ENCODE measurements around the gene TIAM2. TPM values are rescaled to one million over a fixed set of nuclear protein-coding genes. Genes with fewer than 3 reads are reported as not detected.
"Not testable (repeated sequence)": the region's sequence is repeated elsewhere in the genome, so short reads cannot be mapped to it uniquely, and the experiment has no call there.

The TIAM2 gene
- polyA plus RNA-seq, 4 donors, result 7.8 to 34.4 (median 17.3) TPM

- WGBS, 3 donors, result 84 to 89% (median 87%) methylated on average over 23 of the region's 23 CpGs
- FAIRE-seq, result no peak
- Histone ChIP-seq H3K36me3 (ENCODE audit: control insufficient read depth in 3 of 3, insufficient read depth in 2 of 3, low read depth in 1 of 3, low read length in 3 of 3) (peaks cover 0 to 30% (median 5%) of the 10 kb centered on the region in 3 donors), H3K27ac (ENCODE audit: low read depth in 1 of 3, low read length in 2 of 3) (no peak overlapping the region), H3K4me1 (ENCODE audit: control insufficient read depth in 3 of 3, insufficient read depth in 2 of 3, low read depth in 1 of 3, low read length in 2 of 3) (no peaks in the 10 kb centered on the region), H3K27me3 (ENCODE audit: control insufficient read depth in 3 of 3, insufficient read depth in 3 of 3, low read length in 3 of 3) (no peaks in the 10 kb centered on the region), H3K4me3 (ENCODE audit: low read depth in 1 of 3, low read length in 3 of 3) (no peak overlapping the region), H3K9me3 (ENCODE audit: control insufficient read depth in 2 of 2, insufficient read depth in 1 of 2, low read depth in 1 of 2, low read length in 1 of 2) (no peaks in the 10 kb centered on the region)
- DNase-seq, result no peak
These were observed 218.7 kb downstream of the TIAM2 start for GRCh38 chr6:155213611-155214372.

- no peaks in the 10 kb centered on the region for H3K27me3 ChIP-seq (ENCODE audit: control insufficient read depth in 3 of 3, insufficient read depth in 3 of 3, low read length in 3 of 3)
- DNase-seq (no peak), FAIRE-seq (no peak)
- H3K27ac ChIP-seq (ENCODE audit: low read depth in 1 of 3, low read length in 2 of 3), result no peak overlapping the region
- no peaks in the 10 kb centered on the region for H3K9me3 ChIP-seq (ENCODE audit: control insufficient read depth in 2 of 2, insufficient read depth in 1 of 2, low read depth in 1 of 2, low read length in 1 of 2)
- H3K4me3 ChIP-seq (ENCODE audit: low read depth in 1 of 3, low read length in 3 of 3), result no peak overlapping the region
- peaks cover 0 to 35% (median 6%) of the 10 kb centered on the region in 3 donors for H3K36me3 ChIP-seq (ENCODE audit: control insufficient read depth in 3 of 3, insufficient read depth in 2 of 3, low read depth in 1 of 3, low read length in 3 of 3)
- WGBS, 3 donors, result 83 to 91% (median 85%) methylated on average over 4 of the region's 4 CpGs
- no peaks in the 10 kb centered on the region for H3K4me1 ChIP-seq (ENCODE audit: control insufficient read depth in 3 of 3, insufficient read depth in 2 of 3, low read depth in 1 of 3, low read length in 2 of 3)
These were observed 220.8 kb downstream of the TIAM2 start for GRCh38 chr6:155215906-155216305.

- DNase-seq (no peak), FAIRE-seq (no peak)
- WGBS, 3 donors, result 74 to 84% (median 77%) methylated on average over 11 of the region's 11 CpGs
- H3K4me1 ChIP-seq (ENCODE audit: control insufficient read depth in 3 of 3, insufficient read depth in 2 of 3, low read depth in 1 of 3, low read length in 2 of 3), result no peaks in the 10 kb centered on the region
- H3K27me3 ChIP-seq (ENCODE audit: control insufficient read depth in 3 of 3, insufficient read depth in 3 of 3, low read length in 3 of 3), result no peaks in the 10 kb centered on the region
- no peaks in the 10 kb centered on the region for H3K9me3 ChIP-seq (ENCODE audit: control insufficient read depth in 2 of 2, insufficient read depth in 1 of 2, low read depth in 1 of 2, low read length in 1 of 2)
- H3K4me3 ChIP-seq (ENCODE audit: low read depth in 1 of 3, low read length in 3 of 3), result no peak overlapping the region
- peaks cover 0 to 35% (median 4%) of the 10 kb centered on the region in 3 donors for H3K36me3 ChIP-seq (ENCODE audit: control insufficient read depth in 3 of 3, insufficient read depth in 2 of 3, low read depth in 1 of 3, low read length in 3 of 3)
- no peak overlapping the region for H3K27ac ChIP-seq (ENCODE audit: low read depth in 1 of 3, low read length in 2 of 3)
These were observed 221.4 kb downstream of the TIAM2 start for GRCh38 chr6:155216312-155217046.

GRCh38 chr6:155218711-155219110, 223.6 kb downstream of the TIAM2 start:
- not testable (repeated sequence) for H3K9me3 ChIP-seq (ENCODE audit: control insufficient read depth in 2 of 2, insufficient read depth in 1 of 2, low read depth in 1 of 2, low read length in 1 of 2); H3K27ac ChIP-seq (ENCODE audit: low read depth in 1 of 3, low read length in 2 of 3); DNase-seq; H3K4me1 ChIP-seq (ENCODE audit: control insufficient read depth in 3 of 3, insufficient read depth in 2 of 3, low read depth in 1 of 3, low read length in 2 of 3); FAIRE-seq; H3K27me3 ChIP-seq (ENCODE audit: control insufficient read depth in 3 of 3, insufficient read depth in 3 of 3, low read length in 3 of 3); H3K4me3 ChIP-seq (ENCODE audit: low read depth in 1 of 3, low read length in 3 of 3)
- H3K36me3 ChIP-seq (ENCODE audit: control insufficient read depth in 3 of 3, insufficient read depth in 2 of 3, low read depth in 1 of 3, low read length in 3 of 3), result peaks cover 0 to 26% (median 2%) of the 10 kb centered on the region in 3 donors
- 93 to 94% (median 93%) methylated on average over 15 to 20 of the region's 20 CpGs for WGBS, 3 donors

GRCh38 chr6:155219299-155219698, 224.2 kb downstream of the TIAM2 start:
- H3K9me3 ChIP-seq (ENCODE audit: control insufficient read depth in 2 of 2, insufficient read depth in 1 of 2, low read depth in 1 of 2, low read length in 1 of 2), result no peaks in the 10 kb centered on the region
- no peaks in the 10 kb centered on the region for H3K27me3 ChIP-seq (ENCODE audit: control insufficient read depth in 3 of 3, insufficient read depth in 3 of 3, low read length in 3 of 3)
- H3K36me3 ChIP-seq (ENCODE audit: control insufficient read depth in 3 of 3, insufficient read depth in 2 of 3, low read depth in 1 of 3, low read length in 3 of 3), result peaks cover 0 to 22% (median 5%) of the 10 kb centered on the region in 3 donors
- peaks cover 0 to 9% (median 0%) of the 10 kb centered on the region in 3 donors for H3K4me1 ChIP-seq (ENCODE audit: control insufficient read depth in 3 of 3, insufficient read depth in 2 of 3, low read depth in 1 of 3, low read length in 2 of 3)
- no peak overlapping the region for H3K4me3 ChIP-seq (ENCODE audit: low read depth in 1 of 3, low read length in 3 of 3)
- no peak for FAIRE-seq
- 84 to 88% (median 87%) methylated on average over 7 of the region's 7 CpGs for WGBS, 3 donors
- no peak overlapping the region for H3K27ac ChIP-seq (ENCODE audit: low read depth in 1 of 3, low read length in 2 of 3)
- DNase-seq, result no peak

DNA sequence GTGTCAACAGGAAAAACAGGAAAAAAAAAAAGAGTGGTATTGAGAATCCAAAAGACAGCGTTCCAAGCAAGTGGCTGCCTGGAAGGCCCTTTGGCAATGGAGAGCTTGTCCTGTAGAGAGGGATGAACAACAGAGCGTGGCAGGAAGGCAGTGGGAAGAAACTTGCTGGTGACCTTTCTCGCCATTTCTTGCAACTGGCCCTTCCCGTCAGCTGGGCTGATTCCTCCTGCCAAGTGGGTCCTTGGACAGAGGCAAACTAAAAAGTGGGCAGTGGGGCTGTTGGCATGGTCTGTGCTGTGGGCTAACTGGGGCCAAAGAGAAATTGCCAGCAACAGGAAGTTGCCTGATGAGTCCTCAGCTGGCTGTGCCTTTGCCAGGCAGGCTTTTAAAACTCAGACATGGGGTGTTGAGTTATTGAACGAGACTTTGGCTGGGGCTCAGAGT, 224.8 kb downstream of the TIAM2 start:
- no peak overlapping the region for H3K27ac ChIP-seq (ENCODE audit: low read depth in 1 of 3, low read length in 2 of 3)
- 86 to 96% (median 90%) methylated on average over 5 of the region's 5 CpGs for WGBS, 3 donors
- no peaks in the 10 kb centered on the region for H3K27me3 ChIP-seq (ENCODE audit: control insufficient read depth in 3 of 3, insufficient read depth in 3 of 3, low read length in 3 of 3)
- H3K36me3 ChIP-seq (ENCODE audit: control insufficient read depth in 3 of 3, insufficient read depth in 2 of 3, low read depth in 1 of 3, low read length in 3 of 3), result peaks cover 0 to 25% (median 5%) of the 10 kb centered on the region in 3 donors
- no peak overlapping the region for H3K4me3 ChIP-seq (ENCODE audit: low read depth in 1 of 3, low read length in 3 of 3)
- no peak for FAIRE-seq
- no peaks in the 10 kb centered on the region for H3K9me3 ChIP-seq (ENCODE audit: control insufficient read depth in 2 of 2, insufficient read depth in 1 of 2, low read depth in 1 of 2, low read length in 1 of 2)
- H3K4me1 ChIP-seq (ENCODE audit: control insufficient read depth in 3 of 3, insufficient read depth in 2 of 3, low read depth in 1 of 3, low read length in 2 of 3), result peaks cover 0 to 13% (median 0%) of the 10 kb centered on the region in 3 donors
- no peak for DNase-seq

DNA sequence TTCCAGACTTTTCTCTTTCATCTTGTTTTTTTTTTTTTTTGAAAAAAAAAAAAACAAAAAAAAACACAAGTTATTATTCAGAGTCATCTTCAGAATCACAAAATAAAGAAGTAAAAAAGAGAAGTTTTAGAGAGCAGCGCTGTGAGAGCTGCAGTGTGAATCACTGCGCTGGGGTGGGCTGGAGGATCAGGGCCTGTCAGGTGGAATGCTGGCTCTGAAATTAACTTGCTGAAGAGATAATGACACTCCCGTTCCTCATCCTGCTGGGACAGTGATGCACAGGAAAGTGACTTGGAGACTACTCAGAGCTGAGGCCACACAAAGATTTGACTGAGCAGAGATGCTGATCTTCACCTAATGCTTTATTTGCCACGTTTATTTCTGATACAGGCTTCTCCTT, 226.0 kb downstream of the TIAM2 start:
- DNase-seq (no peak), FAIRE-seq (no peak)
- Histone ChIP-seq H3K36me3 (ENCODE audit: control insufficient read depth in 3 of 3, insufficient read depth in 2 of 3, low read depth in 1 of 3, low read length in 3 of 3) (peaks cover 0 to 23% (median 5%) of the 10 kb centered on the region in 3 donors), H3K27ac (ENCODE audit: low read depth in 1 of 3, low read length in 2 of 3) (no peak overlapping the region), H3K4me3 (ENCODE audit: low read depth in 1 of 3, low read length in 3 of 3) (no peak overlapping the region), H3K27me3 (ENCODE audit: control insufficient read depth in 3 of 3, insufficient read depth in 3 of 3, low read length in 3 of 3) (no peaks in the 10 kb centered on the region), H3K9me3 (ENCODE audit: control insufficient read depth in 2 of 2, insufficient read depth in 1 of 2, low read depth in 1 of 2, low read length in 1 of 2) (no peaks in the 10 kb centered on the region), H3K4me1 (ENCODE audit: control insufficient read depth in 3 of 3, insufficient read depth in 2 of 3, low read depth in 1 of 3, low read length in 2 of 3) (peaks cover 0 to 13% (median 0%) of the 10 kb centered on the region in 3 donors)
- WGBS, 3 donors, result 83 to 88% (median 85%) methylated on average over 4 of the region's 4 CpGs

GRCh38 chr6:155222506-155222905, 227.4 kb downstream of the TIAM2 start:
- no peak for DNase-seq
- H3K27ac ChIP-seq (ENCODE audit: low read depth in 1 of 3, low read length in 2 of 3), result no peak overlapping the region
- FAIRE-seq, result no peak
- H3K4me3 ChIP-seq (ENCODE audit: low read depth in 1 of 3, low read length in 3 of 3), result no peak overlapping the region
- peaks cover 0 to 13% (median 0%) of the 10 kb centered on the region in 3 donors for H3K4me1 ChIP-seq (ENCODE audit: control insufficient read depth in 3 of 3, insufficient read depth in 2 of 3, low read depth in 1 of 3, low read length in 2 of 3)
- H3K36me3 ChIP-seq (ENCODE audit: control insufficient read depth in 3 of 3, insufficient read depth in 2 of 3, low read depth in 1 of 3, low read length in 3 of 3), result peaks cover 0 to 24% (median 9%) of the 10 kb centered on the region in 3 donors
- H3K27me3 ChIP-seq (ENCODE audit: control insufficient read depth in 3 of 3, insufficient read depth in 3 of 3, low read length in 3 of 3), result no peaks in the 10 kb centered on the region
- 88 to 95% (median 94%) methylated on average over 4 of the region's 4 CpGs for WGBS, 3 donors
- H3K9me3 ChIP-seq (ENCODE audit: control insufficient read depth in 2 of 2, insufficient read depth in 1 of 2, low read depth in 1 of 2, low read length in 1 of 2), result peaks cover 0 to 5% of the 10 kb centered on the region in 2 donors
